LNCAP (cell line): ENCODE data around the gene MACROD2.

Experiments used
- TF ChIP-seq, protein P1 (sequence below): fragments of 450-650 bp; IDR thresholded peaks from 2 replicates; pipeline ENCODE4 v1.5.1; 2017; ENCODE audit warnings: mild to moderate bottlenecking

The MACROD2 gene

DNA sequence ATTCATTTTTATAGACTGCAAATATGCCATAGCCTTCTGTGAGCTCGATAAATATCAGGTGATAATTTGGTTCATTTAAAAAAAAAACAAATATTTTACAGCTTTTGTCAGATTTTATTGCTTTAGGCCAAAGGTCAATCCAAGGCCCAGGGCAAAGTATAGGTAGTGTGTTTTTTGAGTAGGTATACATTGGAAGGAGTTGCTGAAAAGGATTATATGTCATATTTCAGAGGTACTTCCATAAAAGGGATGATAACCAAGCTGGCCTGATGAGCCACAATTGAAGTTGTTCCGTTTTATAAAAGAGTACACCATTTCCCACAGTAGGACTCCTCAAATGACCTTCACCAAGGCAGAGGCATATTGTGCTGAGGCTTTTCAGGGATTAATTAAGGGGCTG, 794.9 kb downstream of the MACROD2 start:
- TF ChIP-seq, protein P1, sequence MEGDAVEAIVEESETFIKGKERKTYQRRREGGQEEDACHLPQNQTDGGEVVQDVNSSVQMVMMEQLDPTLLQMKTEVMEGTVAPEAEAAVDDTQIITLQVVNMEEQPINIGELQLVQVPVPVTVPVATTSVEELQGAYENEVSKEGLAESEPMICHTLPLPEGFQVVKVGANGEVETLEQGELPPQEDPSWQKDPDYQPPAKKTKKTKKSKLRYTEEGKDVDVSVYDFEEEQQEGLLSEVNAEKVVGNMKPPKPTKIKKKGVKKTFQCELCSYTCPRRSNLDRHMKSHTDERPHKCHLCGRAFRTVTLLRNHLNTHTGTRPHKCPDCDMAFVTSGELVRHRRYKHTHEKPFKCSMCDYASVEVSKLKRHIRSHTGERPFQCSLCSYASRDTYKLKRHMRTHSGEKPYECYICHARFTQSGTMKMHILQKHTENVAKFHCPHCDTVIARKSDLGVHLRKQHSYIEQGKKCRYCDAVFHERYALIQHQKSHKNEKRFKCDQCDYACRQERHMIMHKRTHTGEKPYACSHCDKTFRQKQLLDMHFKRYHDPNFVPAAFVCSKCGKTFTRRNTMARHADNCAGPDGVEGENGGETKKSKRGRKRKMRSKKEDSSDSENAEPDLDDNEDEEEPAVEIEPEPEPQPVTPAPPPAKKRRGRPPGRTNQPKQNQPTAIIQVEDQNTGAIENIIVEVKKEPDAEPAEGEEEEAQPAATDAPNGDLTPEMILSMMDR, result no peak

DNA sequence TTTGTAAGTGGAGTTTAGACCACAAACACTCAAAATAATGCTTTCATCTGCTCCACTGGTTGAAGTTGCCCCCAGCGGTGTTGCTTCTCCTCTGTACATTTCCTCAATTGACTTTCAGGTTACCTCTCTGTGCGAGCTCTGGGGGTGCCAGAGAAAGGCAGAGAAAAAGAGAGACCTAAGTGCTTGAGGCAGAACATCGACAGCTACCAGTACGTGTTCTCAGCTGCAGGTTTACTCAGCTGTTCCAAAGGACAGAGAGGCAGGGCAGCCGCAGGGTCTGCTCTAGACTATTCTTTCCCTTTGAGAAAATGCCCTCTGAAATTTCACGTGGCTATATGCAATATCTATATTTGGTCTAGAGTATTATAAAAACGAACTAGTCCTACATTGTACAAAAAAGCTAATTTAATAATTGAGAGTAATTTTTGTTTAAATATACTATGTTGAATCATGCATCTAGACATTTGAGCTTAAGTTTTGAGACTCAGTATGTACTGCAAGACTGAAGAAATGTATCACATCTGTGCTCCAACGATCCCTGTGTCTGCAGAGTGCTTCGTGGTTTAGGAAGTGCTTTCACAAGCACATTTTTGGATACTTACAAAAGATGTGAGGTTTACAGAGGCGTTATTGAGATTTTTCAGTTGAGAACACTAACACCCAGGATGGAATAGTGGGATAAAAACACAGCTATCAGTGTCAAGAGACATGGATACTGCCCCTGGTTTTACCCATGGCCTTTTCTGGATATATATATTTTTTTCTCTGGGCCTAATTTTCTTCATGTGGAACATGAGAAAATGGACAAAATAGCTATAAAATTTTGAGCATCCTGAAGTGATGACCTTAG, 795.7 kb downstream of the MACROD2 start:
- TF ChIP-seq, protein P1, result no peak

DNA sequence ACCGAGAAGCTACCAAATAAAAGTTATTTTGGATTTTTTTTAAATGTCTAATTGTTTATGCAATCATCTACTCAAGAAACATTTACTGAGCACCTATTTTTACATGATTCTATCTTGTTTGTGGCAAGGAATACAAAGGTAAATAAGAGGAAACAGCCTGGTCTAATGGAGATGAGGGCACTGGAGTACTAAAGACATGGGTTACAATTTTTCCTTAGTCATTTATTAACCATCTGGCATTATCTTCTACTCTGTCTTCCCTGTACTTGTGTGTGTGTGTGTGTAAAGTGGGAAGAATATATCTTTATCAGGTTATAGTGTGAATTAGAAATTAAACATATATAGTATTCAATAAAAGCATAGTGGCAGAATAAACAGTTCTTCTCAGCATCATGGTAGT, 797.6 kb downstream of the MACROD2 start:
- TF ChIP-seq, protein P1, result no peak

DNA sequence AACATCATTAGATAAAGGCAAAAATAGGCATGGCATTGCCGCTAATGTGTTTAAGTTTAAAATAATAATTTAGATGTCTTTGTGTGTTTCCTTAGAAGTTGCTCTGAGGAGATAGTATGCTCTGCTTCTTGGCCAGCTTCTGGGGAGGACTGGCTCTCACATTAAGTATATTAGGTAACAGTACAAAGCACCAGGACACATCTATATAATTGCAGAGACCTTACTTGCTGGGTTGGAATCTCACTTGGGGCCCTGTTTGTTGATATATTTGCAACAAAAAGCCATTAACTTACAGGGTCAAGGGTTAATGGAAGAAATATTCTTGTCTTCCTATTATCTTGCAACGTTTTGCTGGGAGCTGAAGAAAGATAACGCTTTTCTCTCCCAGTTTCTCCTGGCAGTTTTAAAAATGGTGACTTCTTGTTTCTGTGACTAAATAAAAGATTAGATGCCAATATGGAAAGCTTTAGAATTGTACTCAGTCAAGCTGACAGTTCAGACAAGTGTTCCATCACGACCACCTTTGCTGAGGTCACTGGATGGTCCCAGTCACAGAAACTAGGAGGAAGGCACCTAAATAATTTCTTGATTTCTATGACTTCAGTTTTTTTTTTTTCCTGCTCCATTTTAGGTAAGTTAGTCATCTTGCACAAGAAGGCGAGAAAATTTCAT, 804.4 kb downstream of the MACROD2 start:
- TF ChIP-seq, protein P1, result no peak

DNA sequence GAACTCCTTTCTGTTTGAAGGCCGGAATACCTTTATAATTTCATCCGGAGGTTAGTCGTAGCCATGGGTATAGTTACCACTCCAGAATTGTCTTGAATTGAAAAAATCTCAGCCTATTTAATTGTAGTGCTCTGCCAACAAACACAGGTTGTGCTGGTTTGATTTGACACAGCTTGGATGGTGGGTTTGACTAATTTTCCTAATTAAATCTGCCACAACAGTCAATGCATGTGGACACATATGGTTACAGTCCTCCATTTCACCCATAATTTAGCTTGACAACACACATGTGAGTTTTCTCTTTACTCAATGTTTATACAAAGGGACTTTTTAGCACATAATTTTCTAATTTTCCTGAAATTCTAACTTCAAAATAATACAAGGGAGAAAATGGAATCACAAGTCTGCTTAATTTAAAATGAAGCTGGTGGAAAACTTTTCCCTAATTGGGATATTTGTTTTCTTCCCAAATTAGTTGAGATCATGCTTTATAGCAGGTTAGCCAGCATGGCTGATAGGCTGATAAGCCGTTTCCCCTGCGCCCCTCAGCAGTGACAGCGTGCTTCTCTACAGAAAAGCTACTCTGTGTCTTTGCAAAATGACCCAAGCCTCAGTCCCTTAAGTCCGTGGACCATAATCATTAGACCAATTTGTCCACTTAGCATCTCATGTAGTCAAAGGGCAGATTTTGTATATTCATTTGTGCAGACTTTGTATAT, 805.5 kb downstream of the MACROD2 start:
- TF ChIP-seq, protein P1, result no peak

DNA sequence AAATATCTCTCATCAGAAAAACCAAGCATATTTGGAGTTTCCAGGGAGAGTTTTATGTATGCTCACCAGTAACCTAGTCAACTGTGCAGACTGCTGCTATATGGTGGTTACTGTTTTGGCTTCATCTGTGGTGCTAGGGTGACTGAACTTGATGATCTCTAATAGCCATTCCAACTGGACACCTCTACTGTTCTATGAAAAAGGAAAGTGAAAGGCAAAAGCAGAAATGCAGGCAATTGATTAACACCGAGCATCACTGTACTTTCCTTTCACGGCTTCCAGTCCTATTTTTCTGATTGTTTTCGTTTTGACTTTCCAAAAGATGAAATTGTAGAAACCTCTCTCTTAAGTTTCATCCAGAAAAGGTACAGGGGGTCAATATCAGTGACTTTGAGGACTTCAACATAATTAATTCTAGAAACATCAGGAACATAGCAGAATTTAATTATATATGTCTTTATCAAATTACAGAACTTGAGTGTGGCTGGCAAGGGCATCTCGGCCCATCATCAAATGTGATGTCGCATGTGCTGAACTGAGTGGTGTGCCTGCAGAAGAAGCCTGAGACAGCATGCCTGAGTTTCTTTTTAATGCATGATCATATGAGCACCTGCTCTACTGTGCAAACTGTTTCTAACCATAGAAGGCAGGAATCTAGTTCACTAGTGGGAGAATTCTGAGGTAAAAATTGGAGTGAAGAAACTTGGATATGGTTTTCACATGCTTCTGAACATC, 806.4 kb downstream of the MACROD2 start:
- TF ChIP-seq, protein P1, result no peak

DNA sequence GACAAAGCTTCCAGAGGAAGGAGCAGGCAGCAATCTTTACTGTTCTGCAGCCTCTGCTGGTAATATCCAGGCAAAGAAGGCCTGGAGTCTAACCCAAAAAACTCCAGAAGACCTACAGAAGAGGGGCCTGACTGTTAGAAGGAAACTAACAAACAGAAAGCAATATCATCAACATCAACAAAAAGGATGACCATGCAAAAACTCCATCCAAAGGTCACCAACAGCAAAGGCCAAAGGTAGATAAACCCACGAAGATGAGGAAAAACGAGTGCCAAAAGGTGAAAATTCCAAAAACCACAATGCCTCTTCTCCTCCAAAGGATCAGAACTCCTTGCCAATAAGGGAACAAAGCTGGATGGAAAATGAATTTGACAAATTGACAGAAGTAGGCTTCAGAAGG, 811.9 kb downstream of the MACROD2 start:
- TF ChIP-seq, protein P1, result no peak
